Neural progenitor cell (in vitro differentiated cells): Measurements from ENCODE around the gene EXOG. TPM values are rescaled to one million over a fixed set of nuclear protein-coding genes. Genes with fewer than 3 reads are reported as not detected.

ENCODE experiments used
- DNase-seq: peaks from one replicate; pipeline ENCODE4 v3.0.0-alpha.2; 2016; ENCODE audit warnings: low spot score
- H2AFZ ChIP-seq: fragments of 200-600 bp; sonication (generic); replicated peaks from 2 replicates; pipeline ENCODE4 v1.6.1; 2016; ENCODE audit warnings: antibody characterized with exemption
- H3F3A ChIP-seq: fragments of 200-600 bp; sonication (generic); 2 replicates; pipeline ENCODE4 v1.6.1; 2016; ENCODE audit warnings: antibody characterized with exemption, low read depth
- H3K27ac ChIP-seq: fragments of 200-600 bp; sonication (generic); 2 replicates; pipeline ENCODE4 v1.5.1; 2016; ENCODE audit warnings: mild to moderate bottlenecking
- H3K27me3 ChIP-seq: fragments of 200-600 bp; sonication (generic); 2 replicates; pipeline ENCODE4 v1.6.1; 2016; ENCODE audit warnings: mild to moderate bottlenecking, moderate library complexity
- H3K36me3 ChIP-seq: fragments of 200-600 bp; sonication (generic); 2 replicates; pipeline ENCODE4 v1.5.1; 2016
- H3K4me1 ChIP-seq: fragments of 200-600 bp; sonication (generic); 2 replicates; pipeline ENCODE4 v1.6.1; 2016; ENCODE audit warnings: mixed run types
- H3K4me2 ChIP-seq: fragments of 200-600 bp; sonication (generic); 2 replicates; pipeline ENCODE4 v1.6.1; 2016
- H3K4me3 ChIP-seq: fragments of 200-600 bp; sonication (generic); 2 replicates; pipeline ENCODE4 v1.5.1; 2016
- H3K79me2 ChIP-seq: fragments of 200-600 bp; sonication (generic); 2 replicates; pipeline ENCODE4 v1.6.1; 2016; ENCODE audit warnings: low read depth
- H3K9ac ChIP-seq: fragments of 200-600 bp; sonication (generic); 2 replicates; pipeline ENCODE4 v1.6.1; 2016
- H3K9me3 ChIP-seq: fragments of 200-600 bp; sonication (generic); 2 replicates; pipeline ENCODE4 v1.5.1; 2016; ENCODE audit warnings: low read depth
- H4K20me1 ChIP-seq: fragments of 200-600 bp; sonication (generic); 2 replicates; pipeline ENCODE4 v1.6.1; 2016; ENCODE audit warnings: low read depth
- H3K27ac Mint-ChIP-seq: 3 replicates; pipeline ENCODE4 v1.8.0; 2021; ENCODE audit warnings: mixed read lengths
- H3K27me3 Mint-ChIP-seq: 2 replicates; pipeline ENCODE4 v1.8.0; 2022; ENCODE audit warnings: low read depth, mild to moderate bottlenecking, inconsistent platforms, moderate library complexity, mixed read lengths; ENCODE audit not compliant: insufficient read depth
- H3K36me3 Mint-ChIP-seq: 3 replicates; pipeline ENCODE4 v1.8.0; 2021; ENCODE audit warnings: mixed read lengths
- H3K4me1 Mint-ChIP-seq: 3 replicates; pipeline ENCODE4 v1.8.0; 2021; ENCODE audit warnings: mixed read lengths
- H3K4me3 Mint-ChIP-seq: 3 replicates; pipeline ENCODE4 v1.8.0; 2021; ENCODE audit warnings: mild to moderate bottlenecking, moderate library complexity, mixed read lengths
- H3K9me3 Mint-ChIP-seq: 3 replicates; pipeline ENCODE4 v1.8.0; 2020; ENCODE audit warnings: mixed read lengths
- CTCF ChIP-seq: fragments of 200-600 bp; sonication (generic); IDR thresholded peaks from 2 replicates; pipeline ENCODE4 v1.5.1; 2017; ENCODE audit warnings: antibody characterized with exemption, mild to moderate bottlenecking
- EZH2 ChIP-seq: fragments of 200-600 bp; sonication (generic); IDR thresholded peaks from 2 replicates; pipeline ENCODE4 v1.6.1; 2017; ENCODE audit warnings: antibody characterized with exemption, mild to moderate bottlenecking, moderate library complexity
- EZH2phosphoT487 ChIP-seq: fragments of 200-600 bp; sonication (generic); IDR thresholded peaks from 2 replicates; pipeline ENCODE4 v1.6.1; 2017; ENCODE audit warnings: antibody characterized with exemption
- total RNA-seq: library from RNA; depleted of rRNA; stranded (reverse); fragments of >200 nt; gene quantifications from 2 replicates; pipeline ENCODE4 v1.2.3, GENCODE V29; 2015; ENCODE audit warnings: low replicate concordance

EXOG gene
- total RNA-seq, 1 donor from 2014 or later = 11.6 TPM

- Mint-ChIP-seq H3K4me3 (no peak overlapping the region), H3K9me3 (no peaks in the 10 kb centered on the region), H3K27ac (no peak overlapping the region), H3K27me3 (no peaks in the 10 kb centered on the region), H3K36me3 (peaks cover 18% of the 10 kb centered on the region), H3K4me1 (no peaks in the 10 kb centered on the region)
- Histone ChIP-seq H3K79me2 (no peaks in the 10 kb centered on the region), H4K20me1 (no peaks in the 10 kb centered on the region), H2AFZ (no peak overlapping the region), H3K4me3 (no peak overlapping the region), H3F3A (no peaks in the 10 kb centered on the region), H3K9me3 (no peaks in the 10 kb centered on the region), H3K27ac (no peak overlapping the region), H3K4me2 (no peak overlapping the region), H3K9ac (no peak overlapping the region), H3K27me3 (no peaks in the 10 kb centered on the region), H3K36me3 (peaks cover 6% of the 10 kb centered on the region), H3K4me1 (no peaks in the 10 kb centered on the region)
- TF ChIP-seq EZH2phosphoT487 (no peak), EZH2 (no peak), CTCF (no peak)
- DNase-seq = no peak
These were observed 14.5 kb downstream of the EXOG start for GRCh38 chr3:38510631-38511030.

GRCh38 chr3:38511546-38511945, 15.4 kb downstream of the EXOG start:
- Mint-ChIP-seq H3K36me3 (peaks cover 21% of the 10 kb centered on the region), H3K4me1 (no peaks in the 10 kb centered on the region), H3K4me3 (no peak overlapping the region), H3K27me3 (no peaks in the 10 kb centered on the region), H3K9me3 (no peaks in the 10 kb centered on the region), H3K27ac (no peak overlapping the region)
- Histone ChIP-seq H3K4me2 (no peak overlapping the region), H3K4me3 (no peak overlapping the region), H3K79me2 (no peaks in the 10 kb centered on the region), H3K9ac (no peak overlapping the region), H3F3A (no peaks in the 10 kb centered on the region), H3K4me1 (no peaks in the 10 kb centered on the region), H3K9me3 (no peaks in the 10 kb centered on the region), H3K36me3 (peaks cover 6% of the 10 kb centered on the region), H2AFZ (no peak overlapping the region), H3K27me3 (no peaks in the 10 kb centered on the region), H4K20me1 (no peaks in the 10 kb centered on the region), H3K27ac (no peak overlapping the region)
- TF ChIP-seq EZH2 (no peak), CTCF (no peak), EZH2phosphoT487 (no peak)
- no peak for DNase-seq

GRCh38 chr3:38515367-38515766, 19.2 kb downstream of the EXOG start:
- Histone ChIP-seq H3K36me3 (no peaks in the 10 kb centered on the region), H2AFZ (no peak overlapping the region), H3K4me3 (no peak overlapping the region), H4K20me1 (no peaks in the 10 kb centered on the region), H3K4me1 (peaks cover 12% of the 10 kb centered on the region), H3K27me3 (no peaks in the 10 kb centered on the region), H3K9me3 (no peaks in the 10 kb centered on the region), H3K9ac (no peak overlapping the region), H3K27ac (no peak overlapping the region), H3K79me2 (no peaks in the 10 kb centered on the region), H3F3A (no peaks in the 10 kb centered on the region), H3K4me2 (no peak overlapping the region)
- no peaks in the 10 kb centered on the region for H3K27me3 Mint-ChIP-seq
- no peak overlapping the region for H3K4me3 Mint-ChIP-seq
- TF ChIP-seq EZH2 = no peak
- TF ChIP-seq CTCF = no peak
- TF ChIP-seq EZH2phosphoT487 = no peak
- no peaks in the 10 kb centered on the region for H3K9me3 Mint-ChIP-seq
- peaks cover 15% of the 10 kb centered on the region for H3K36me3 Mint-ChIP-seq
- no peak for DNase-seq
- H3K27ac Mint-ChIP-seq = no peak overlapping the region
- H3K4me1 Mint-ChIP-seq = peaks cover 4% of the 10 kb centered on the region

GRCh38 chr3:38516669-38517068, 20.5 kb downstream of the EXOG start:
- no peaks in the 10 kb centered on the region for H3K79me2 ChIP-seq
- H2AFZ ChIP-seq = no peak overlapping the region
- no peak overlapping the region for H3K4me3 ChIP-seq
- peaks cover 2% of the 10 kb centered on the region for H4K20me1 ChIP-seq
- H3F3A ChIP-seq = peaks cover 5% of the 10 kb centered on the region
- TF ChIP-seq EZH2 (no peak), EZH2phosphoT487 (no peak), CTCF (no peak)
- H3K4me1 ChIP-seq = peaks cover 21% of the 10 kb centered on the region
- H3K9ac ChIP-seq = no peak overlapping the region
- H3K9me3 Mint-ChIP-seq = no peaks in the 10 kb centered on the region
- H3K36me3 Mint-ChIP-seq = peaks cover 15% of the 10 kb centered on the region
- H3K4me1 Mint-ChIP-seq = peaks cover 4% of the 10 kb centered on the region
- H3K9me3 ChIP-seq = no peaks in the 10 kb centered on the region
- H3K27me3 Mint-ChIP-seq = no peaks in the 10 kb centered on the region
- H3K36me3 ChIP-seq = no peaks in the 10 kb centered on the region
- H3K27ac Mint-ChIP-seq = no peak overlapping the region
- H3K27ac ChIP-seq = no peak overlapping the region
- H3K27me3 ChIP-seq = no peaks in the 10 kb centered on the region
- no peak for DNase-seq
- H3K4me2 ChIP-seq = no peak overlapping the region
- H3K4me3 Mint-ChIP-seq = no peak overlapping the region
